GM21576 (cell line): Measurements from ENCODE around the gene NR0B2.
"Not testable (repeated sequence)": the region's sequence is repeated elsewhere in the genome, so short reads cannot be mapped to it uniquely, and the experiment has no call there.

Experiments used
- ATAC-seq: cut with Tn5 transposase; IDR thresholded peaks from one replicate; pipeline ENCODE4 v1.9.1; 2021; ENCODE audit warnings: mild to moderate bottlenecking, moderate library complexity; ENCODE audit not compliant: unreplicated experiment

NR0B2 gene, protein sequence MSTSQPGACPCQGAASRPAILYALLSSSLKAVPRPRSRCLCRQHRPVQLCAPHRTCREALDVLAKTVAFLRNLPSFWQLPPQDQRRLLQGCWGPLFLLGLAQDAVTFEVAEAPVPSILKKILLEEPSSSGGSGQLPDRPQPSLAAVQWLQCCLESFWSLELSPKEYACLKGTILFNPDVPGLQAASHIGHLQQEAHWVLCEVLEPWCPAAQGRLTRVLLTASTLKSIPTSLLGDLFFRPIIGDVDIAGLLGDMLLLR

DNA sequence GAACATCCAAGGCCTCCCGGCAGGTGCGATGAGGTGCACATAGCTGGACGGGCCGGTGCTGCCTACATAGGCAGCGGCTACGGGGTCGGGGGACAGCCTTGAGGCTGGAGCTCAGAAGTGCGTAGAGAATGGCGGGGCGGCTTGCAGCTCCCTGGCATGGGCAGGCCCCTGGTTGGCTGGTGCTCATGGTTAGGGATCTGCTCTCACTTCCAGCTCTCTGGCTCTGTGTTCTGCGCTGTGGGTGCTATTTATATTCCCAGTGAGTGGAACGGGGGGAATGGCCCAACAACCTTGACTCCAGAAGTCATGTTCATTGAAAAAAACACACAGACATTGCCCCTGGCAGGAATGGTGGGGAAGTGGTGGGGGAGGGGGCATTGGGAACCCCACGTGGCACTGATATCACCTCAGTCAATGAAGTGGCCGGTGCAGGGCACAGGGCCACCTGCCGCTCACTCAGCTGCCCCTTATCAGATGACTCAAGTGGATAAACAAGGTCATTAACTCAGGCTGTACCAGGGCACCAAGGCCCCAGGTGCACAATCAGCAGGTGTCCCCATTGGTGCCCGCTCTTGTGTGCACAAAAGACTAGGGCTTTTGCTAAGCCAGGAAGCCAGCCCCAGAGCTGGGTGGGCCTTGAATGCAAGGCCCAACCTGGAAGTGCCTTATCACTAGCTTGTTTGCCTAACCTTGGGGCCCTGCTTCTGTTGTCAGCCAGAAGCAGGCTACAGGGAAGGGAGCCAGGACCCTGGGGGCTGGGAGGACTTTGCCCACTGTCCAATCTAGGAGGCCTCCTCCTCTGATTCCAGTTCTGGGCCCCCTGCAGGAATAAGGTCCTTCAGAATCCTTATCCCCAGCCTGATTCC lies at the start of gene NR0B2:
Gene NR0B2 (minus strand): TSS at position 222 of the 866 bp plus-strand sequence. CDS start 35 bp downstream, at position 187.
- no peak for ATAC-seq

GRCh38 chr1:26961826-26962225 lies 48.1 kb upstream of the NR0B2 start:
- no peak for ATAC-seq

GRCh38 chr1:26960625-26960966 lies 46.8 kb upstream of the NR0B2 start:
- ATAC-seq: no peak

GRCh38 chr1:26959722-26960624 lies 46.2 kb upstream of the NR0B2 start, which contains the start of gene KDF1:
TSS of gene KDF1 (minus strand) at chr1:26960468. CDS start at chr1:26952380, 8,088 bp downstream.
- no peak for ATAC-seq

DNA sequence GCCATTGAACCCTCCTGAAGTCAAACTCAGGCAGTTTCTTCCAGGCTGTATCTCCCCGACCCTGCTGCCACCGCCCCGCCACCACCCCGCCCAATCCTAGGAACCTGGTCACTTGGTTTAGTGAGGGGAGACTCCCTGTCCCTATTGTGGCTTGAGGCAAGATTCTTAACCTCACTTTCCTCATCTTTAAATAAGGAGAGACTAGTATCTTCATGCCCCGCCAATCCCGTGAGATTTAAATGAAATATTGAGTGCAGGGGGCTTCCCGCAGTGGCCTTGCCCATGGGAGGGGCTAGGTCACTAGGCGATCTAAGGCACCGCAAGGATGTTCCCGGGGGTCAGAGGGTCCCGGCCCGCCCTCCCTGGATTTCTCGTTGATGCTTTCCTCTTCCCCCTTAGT lies 45.5 kb upstream of the NR0B2 start:
- no peak for ATAC-seq

- ATAC-seq: no peak
Observed at GRCh38 chr1:26957306-26957705, 43.5 kb upstream of the NR0B2 start.

DNA sequence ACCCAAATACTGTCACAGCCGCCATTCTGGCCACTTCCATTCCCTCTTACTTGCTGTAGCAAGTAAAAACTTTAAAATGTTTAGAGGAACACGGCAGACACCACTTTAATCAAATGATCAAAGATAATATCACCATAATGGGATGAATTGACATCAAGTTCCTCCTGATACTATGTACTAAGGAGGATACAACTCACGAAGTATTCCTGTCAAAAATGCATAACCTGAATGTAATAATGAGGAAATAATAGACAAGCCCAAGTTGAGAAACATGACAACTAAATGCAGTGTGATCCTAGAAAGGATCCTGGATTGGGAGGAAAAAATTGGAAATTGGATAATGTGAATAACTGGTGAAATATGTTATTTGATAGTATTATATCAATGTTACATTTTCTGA lies 42.5 kb upstream of the NR0B2 start:
- no peak for ATAC-seq

DNA sequence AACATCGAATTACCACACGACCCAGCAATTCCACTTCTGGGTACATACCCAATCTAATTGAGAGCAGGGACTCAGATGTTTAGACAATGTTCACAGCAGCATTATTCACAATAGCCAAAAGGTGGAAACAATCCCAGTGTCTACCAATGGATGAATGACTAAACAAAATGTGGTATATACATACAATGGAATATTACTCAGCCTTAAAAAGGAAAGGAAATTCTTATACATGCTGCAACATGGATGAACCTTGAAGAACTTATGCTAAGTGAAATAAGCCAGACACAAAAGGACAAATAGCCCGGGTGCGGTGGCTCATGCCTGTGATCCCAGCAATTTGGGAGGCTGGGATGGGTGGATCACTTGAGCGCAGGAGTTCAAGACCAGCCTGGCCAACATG lies 39.6 kb upstream of the NR0B2 start:
- ATAC-seq: no peak

DNA sequence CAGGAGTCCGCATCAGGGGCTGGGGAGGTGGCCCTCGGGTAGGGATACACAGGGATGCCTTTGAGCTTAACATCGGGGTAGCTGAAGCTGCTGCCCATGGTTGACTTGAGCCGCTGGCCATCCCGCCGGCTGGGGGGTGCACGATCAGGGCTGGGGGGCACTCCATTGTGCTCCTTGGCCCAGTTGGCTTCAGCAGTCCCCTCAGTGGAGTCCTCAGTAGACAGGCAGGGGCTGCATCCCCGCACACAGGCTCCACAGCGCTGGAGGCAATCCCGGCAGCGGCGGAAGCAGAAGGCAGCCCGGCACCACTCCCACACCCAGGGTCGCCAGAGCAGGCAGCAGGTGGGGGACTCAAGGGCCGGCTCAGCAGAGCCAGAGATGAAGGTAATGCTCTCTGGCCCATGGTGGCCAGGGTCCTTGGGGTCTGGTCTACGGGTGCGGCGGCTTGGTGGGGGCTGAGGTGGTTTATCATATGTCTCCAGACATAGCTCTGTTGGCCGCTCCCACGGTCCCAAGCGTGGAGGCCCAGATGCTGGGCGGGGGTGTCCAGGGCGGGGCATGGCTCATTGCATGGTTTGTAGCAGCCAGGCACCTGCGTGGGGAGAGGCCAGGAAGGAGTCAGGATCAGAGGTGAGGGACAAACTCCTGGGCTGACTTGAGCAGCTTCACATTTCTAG lies 38.2 kb upstream of the NR0B2 start:
- no peak for ATAC-seq

DNA sequence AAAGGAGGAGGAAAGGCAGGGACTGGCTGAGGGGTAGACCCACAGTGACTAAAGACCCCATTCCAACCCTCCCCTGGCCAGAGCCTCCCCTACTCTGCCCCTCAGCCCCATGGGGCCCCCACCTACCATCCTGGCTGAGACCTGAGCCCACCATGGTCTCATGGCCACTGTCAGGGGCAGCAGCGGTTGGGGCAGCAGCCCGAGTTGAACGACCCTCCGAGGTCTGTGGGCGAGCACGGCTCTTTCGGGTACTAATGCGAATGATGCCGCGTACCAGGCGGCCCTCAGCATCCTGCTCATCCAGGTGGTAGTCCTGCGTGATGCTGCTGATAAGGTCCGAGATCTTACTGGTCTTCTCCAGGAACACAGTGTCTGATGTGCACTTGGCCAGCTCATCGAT lies 37.4 kb upstream of the NR0B2 start:
- ATAC-seq: no peak

DNA sequence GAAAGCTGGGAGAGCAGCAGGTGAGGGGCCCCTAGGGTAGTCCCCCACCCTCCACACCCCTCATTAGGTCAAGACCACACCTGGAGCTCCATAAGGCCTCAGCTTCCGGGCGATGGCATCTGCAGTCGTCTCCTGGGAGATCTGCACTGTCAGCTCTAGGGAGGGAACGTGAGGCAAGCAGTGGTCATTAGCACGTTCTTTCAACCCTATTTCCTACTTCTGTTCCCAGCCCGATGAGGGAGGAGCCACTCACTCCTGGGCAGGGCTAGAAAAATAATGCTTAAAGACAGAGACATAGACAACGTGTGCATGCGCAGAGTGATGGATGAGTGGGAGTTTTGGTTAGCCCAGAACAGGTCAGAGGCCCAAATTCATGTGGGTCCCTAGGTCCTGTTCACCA lies 36.8 kb upstream of the NR0B2 start:
- ATAC-seq: no peak

DNA sequence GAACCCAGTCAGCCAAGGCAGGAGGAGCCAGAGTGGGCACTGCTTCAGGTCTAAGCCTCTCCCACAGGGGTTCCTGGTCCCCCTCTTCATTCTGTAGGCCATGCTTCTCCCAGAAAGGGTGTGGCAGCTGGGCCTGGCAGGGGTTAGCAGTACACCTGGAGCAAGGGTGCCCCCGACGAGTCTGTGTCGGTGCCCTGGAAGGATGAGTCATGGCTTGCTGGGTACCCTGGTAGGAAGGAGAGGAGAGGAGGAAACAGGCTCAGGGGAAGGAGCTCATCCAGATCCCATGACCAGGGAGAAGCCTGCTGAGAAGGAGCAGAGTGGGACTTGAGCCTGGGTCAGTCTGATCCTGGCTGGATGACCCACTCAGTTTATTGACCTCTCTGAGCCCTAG lies 36.1 kb upstream of the NR0B2 start:
- no peak for ATAC-seq

- no peak for ATAC-seq
Observed at GRCh38 chr1:26949266-26949925, 35.6 kb upstream of the NR0B2 start.

GRCh38 chr1:26948725-26949057 lies 34.9 kb upstream of the NR0B2 start:
- ATAC-seq: not testable (repeated sequence)

GRCh38 chr1:26946270-26946669 lies 32.5 kb upstream of the NR0B2 start:
- ATAC-seq: no peak

GRCh38 chr1:26945728-26946127 lies 32.0 kb upstream of the NR0B2 start:
- ATAC-seq: no peak

DNA sequence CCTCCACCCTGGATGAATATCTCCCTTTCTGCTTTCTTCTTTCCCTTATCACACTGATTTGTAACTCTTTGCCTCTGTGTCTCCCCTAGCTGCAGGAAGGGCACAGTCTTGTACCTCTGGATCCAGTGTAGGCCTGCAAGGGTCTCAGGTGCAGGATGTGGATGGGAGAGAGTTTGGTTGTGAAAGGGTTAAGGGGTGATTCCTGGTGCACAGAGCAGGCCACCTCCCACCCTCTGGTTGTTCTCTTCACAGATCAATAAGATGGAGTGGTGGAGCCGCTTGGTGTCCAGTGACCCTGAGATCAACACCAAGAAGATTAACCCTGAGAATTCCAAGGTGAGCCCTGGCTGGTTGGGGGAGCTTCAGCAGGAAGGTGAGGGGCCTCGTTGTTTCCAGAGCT lies 31.4 kb upstream of the NR0B2 start:
- no peak for ATAC-seq

- no peak for ATAC-seq
Observed at GRCh38 chr1:26942656-26943055, 28.9 kb upstream of the NR0B2 start.

- no peak for ATAC-seq
Observed at GRCh38 chr1:26941311-26941710, 27.5 kb upstream of the NR0B2 start.

- ATAC-seq: no peak
Observed at GRCh38 chr1:26938659-26939025, 24.9 kb upstream of the NR0B2 start.
